HG02884 (cell line): ENCODE results near the gene MED15.

Source experiments
- ATAC-seq: cut with Tn5 transposase; IDR thresholded peaks from one replicate; pipeline ENCODE4 v1.9.1; 2021; ENCODE audit warnings: mild to moderate bottlenecking, moderate library complexity; ENCODE audit not compliant: unreplicated experiment

Gene MED15

GRCh38 chr22:20550851-20551744 lies 43.7 kb downstream of the MED15 start:
- ATAC-seq = no peak

GRCh38 chr22:20551805-20552442 lies 44.5 kb downstream of the MED15 start:
- ATAC-seq = no peak

- no peak for ATAC-seq
These were observed 45.3 kb downstream of the MED15 start for GRCh38 chr22:20552443-20553401.

- no peak for ATAC-seq
These were observed 46.7 kb downstream of the MED15 start for GRCh38 chr22:20553947-20554741.

- no peak for ATAC-seq
These were observed 47.4 kb downstream of the MED15 start for GRCh38 chr22:20554824-20555223.

GRCh38 chr22:20558534-20558933 lies 51.1 kb downstream of the MED15 start:
- no peak for ATAC-seq

GRCh38 chr22:20559174-20559760 lies 51.9 kb downstream of the MED15 start:
- no peak for ATAC-seq

- no peak for ATAC-seq
These were observed 53.3 kb downstream of the MED15 start for GRCh38 chr22:20560716-20561115.

- no peak for ATAC-seq
These were observed 54.5 kb downstream of the MED15 start for GRCh38 chr22:20561882-20562281.

GRCh38 chr22:20562607-20563465 lies 55.4 kb downstream of the MED15 start:
- no peak for ATAC-seq

GRCh38 chr22:20563466-20563906 lies 56.1 kb downstream of the MED15 start:
- no peak for ATAC-seq

GRCh38 chr22:20563941-20564371 lies 56.5 kb downstream of the MED15 start:
- no peak for ATAC-seq

GRCh38 chr22:20565079-20565734 lies 57.8 kb downstream of the MED15 start:
- ATAC-seq = no peak

- ATAC-seq = no peak
These were observed 58.4 kb downstream of the MED15 start for GRCh38 chr22:20565761-20566160.

GRCh38 chr22:20566420-20567260 lies 59.2 kb downstream of the MED15 start:
- ATAC-seq = no peak

- ATAC-seq = no peak
These were observed 60.0 kb downstream of the MED15 start for GRCh38 chr22:20567371-20567847.

GRCh38 chr22:20567993-20568417 lies 60.6 kb downstream of the MED15 start:
- ATAC-seq = no peak
